ENCODE data around the gene GPNMB. TPM values are rescaled to one million over a fixed set of nuclear protein-coding genes. Genes with fewer than 3 reads are reported as not detected.
A peak's percentile ranks its signal among the peaks of the same experiment; 100 is the strongest.
"Not testable (repeated sequence)": the region's sequence is repeated elsewhere in the genome, so short reads cannot be mapped to it uniquely, and the experiment has no call there.

The GPNMB gene
- 135 and 206 TPM in 2 replicates for total RNA-seq (2014; rRNA removed)
- polyA plus RNA-seq (2012), result 154 TPM

- peak; percentile 93 for DNase-seq (ENCODE audit: low read depth)
Measured at GRCh38 chr7:23246555-23246954, at the start of gene GPNMB. Gene GPNMB, plus strand, starts transcription at chr7:23246775. Its CDS starts 83 bp downstream, at chr7:23246858.

- DNase-seq (ENCODE audit: low read depth), result not testable (repeated sequence)
Measured at GRCh38 chr7:23197745-23198144, 48.8 kb upstream of the GPNMB start.

DNA sequence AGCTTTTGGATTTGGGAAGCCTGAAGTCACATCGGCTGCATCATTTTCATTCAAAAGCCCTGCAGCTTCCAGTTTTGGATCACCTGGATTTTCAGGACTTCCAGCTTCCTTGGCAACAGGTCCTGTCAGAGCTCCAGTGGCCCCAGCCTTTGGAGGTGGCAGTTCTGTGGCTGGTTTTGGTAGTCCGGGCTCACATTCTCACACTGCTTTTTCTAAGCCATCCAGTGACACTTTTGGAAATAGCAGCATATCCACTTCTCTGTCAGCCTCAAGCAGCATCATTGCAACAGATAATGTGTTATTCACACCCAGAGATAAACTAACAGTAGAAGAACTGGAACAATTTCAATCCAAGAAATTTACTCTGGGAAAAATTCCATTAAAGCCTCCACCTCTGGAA, 46.2 kb upstream of the GPNMB start:
- no peak for DNase-seq (ENCODE audit: low read depth)

- DNase-seq (ENCODE audit: low read depth), result no peak
Measured at GRCh38 chr7:23204241-23204640, 42.3 kb upstream of the GPNMB start.

- DNase-seq (ENCODE audit: low read depth), result no peak
Measured at GRCh38 chr7:23205577-23205908, 41.0 kb upstream of the GPNMB start.

GRCh38 chr7:23205909-23206767, 40.4 kb upstream of the GPNMB start:
- DNase-seq (ENCODE audit: low read depth), result no peak

GRCh38 chr7:23207021-23207420, 39.6 kb upstream of the GPNMB start:
- no peak for DNase-seq (ENCODE audit: low read depth)

- no peak for DNase-seq (ENCODE audit: low read depth)
Measured at GRCh38 chr7:23207884-23208283, 38.7 kb upstream of the GPNMB start.

DNA sequence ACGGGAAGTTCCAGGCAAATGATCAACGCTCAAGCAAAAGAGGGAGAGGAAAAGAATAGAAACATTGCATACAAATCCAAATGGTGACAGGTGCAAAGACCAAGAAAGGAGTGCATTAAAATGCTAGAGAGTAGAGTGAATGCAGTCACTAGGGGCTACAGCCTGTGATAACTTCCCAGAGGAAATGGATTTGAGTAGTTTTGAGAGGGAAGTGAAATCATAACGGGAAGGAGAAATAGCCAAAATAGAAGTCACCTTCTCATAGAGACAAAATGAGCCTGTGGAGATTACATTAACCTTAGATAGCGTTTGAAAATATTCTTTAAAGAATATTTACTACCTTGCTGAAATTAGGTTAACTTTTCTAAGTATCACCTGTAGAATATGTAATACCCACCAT, 38.3 kb upstream of the GPNMB start:
- DNase-seq (ENCODE audit: low read depth), result no peak

- DNase-seq (ENCODE audit: low read depth), result no peak
Measured at GRCh38 chr7:23210506-23210905, 36.1 kb upstream of the GPNMB start.

GRCh38 chr7:23211589-23211988, 35.0 kb upstream of the GPNMB start:
- DNase-seq (ENCODE audit: low read depth), result no peak

- no peak for DNase-seq (ENCODE audit: low read depth)
Measured at GRCh38 chr7:23212395-23212794, 34.2 kb upstream of the GPNMB start.

DNA sequence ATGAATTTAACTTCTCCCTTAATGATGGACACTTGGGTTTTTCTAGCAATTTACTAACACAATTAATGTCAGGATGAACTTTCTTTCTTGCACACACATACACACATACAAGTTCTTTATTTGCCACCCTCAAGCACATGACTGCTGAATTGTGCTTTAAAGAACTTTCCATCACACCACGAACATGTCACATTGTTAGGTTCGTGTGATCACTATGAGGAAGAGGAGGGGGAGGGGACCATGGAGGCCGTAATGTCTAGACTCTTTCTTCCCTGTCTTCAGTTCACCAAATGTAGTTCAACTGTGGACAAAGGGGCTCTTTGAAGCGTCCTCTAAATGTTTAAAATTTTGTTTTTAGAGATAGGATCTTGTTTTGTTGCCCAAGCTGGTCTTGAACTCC, 33.7 kb upstream of the GPNMB start:
- DNase-seq (ENCODE audit: low read depth), result no peak

DNA sequence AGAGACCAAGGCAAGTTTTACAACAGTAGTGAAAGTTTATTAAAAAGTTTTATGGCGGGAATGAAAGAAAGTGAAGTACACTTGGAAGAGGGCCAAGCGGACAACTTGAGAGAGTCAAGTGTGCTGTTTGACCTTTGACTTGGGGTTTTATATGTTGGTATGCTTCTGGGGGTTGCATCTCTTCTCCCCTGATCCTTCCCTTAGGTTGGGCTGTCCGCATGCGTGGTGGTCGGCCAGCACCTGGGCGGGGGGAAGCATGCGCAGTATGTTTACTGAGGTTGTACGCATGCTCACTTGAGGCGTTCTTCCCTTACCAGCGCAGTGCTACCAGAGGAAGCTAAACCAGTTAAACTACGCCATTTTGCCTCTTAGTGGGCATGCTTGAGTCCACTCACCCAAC, 32.8 kb upstream of the GPNMB start:
- no peak for DNase-seq (ENCODE audit: low read depth)

DNA sequence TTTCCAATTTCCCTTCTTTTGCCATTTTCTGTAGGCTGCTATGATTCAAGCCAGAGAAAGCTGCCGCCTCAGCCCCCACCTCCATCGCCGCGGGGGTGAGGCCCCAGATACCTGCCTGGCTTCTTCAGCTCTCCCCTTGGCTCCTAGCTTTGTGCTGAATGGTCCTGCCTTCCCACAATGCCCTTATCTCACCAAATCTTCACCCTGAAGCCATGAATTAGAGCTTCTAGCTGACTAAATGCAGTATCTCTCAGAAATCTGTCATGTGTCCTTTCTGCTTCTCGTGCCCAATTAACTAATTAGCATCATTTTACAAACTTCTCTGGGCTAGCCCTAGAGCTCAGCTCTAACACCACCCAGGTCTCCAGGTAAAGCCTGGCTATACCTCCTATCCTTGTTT, 32.2 kb upstream of the GPNMB start:
- DNase-seq (ENCODE audit: low read depth), result no peak

DNA sequence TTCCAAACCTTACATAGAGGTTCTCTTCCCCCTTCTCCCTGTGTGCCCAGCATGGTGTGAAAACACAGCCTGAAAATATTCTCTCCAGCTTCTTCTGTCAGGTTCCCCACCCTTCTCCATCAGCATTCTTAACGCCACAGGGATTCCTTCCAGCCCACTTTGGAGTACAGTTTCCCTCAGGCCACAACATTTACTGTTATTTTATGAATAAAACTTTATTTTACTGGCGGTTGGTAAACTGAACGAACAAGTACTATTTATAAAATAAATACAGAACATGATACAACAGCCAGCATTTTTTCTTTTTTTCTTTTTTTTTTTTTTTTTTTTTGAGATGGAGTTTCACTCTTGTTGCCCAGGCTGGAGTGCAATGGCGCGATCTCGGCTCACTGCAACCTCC, 31.6 kb upstream of the GPNMB start:
- no peak for DNase-seq (ENCODE audit: low read depth)

- DNase-seq (ENCODE audit: low read depth), result no peak
Measured at GRCh38 chr7:23216021-23216420, 30.6 kb upstream of the GPNMB start.

- DNase-seq (ENCODE audit: low read depth), result no peak
Measured at GRCh38 chr7:23218196-23218595, 28.4 kb upstream of the GPNMB start.

DNA sequence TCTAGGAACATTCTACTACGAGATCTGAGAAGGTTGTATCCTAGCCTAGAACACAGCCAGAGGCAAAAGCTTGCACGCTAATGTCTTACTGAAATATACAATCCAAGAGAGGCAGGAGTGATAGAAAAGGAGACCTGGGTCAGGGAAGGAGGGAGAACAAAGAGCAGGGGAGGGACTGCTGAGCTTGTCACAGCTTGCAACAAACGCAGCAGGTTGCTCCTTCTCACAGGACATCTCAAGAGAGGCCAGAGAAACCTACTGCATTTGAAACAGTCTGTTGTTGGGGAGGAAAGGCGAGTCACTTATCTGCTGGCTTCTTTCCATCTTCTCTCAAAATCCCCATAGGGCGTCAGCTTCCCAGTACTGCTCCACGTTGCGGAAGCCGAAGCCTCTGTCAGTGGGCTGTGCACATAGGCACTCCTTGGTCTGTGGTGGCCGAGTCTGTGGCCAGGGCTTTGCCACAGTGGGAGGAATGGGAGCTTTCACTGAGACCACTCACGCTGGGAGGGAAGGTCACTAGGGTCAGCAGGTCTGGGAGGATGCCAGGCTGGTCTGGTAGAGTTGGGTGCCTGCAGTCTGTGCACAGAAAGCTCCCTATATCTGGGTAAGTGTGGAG, 25.8 kb upstream of the GPNMB start:
- no peak for DNase-seq (ENCODE audit: low read depth)

DNA sequence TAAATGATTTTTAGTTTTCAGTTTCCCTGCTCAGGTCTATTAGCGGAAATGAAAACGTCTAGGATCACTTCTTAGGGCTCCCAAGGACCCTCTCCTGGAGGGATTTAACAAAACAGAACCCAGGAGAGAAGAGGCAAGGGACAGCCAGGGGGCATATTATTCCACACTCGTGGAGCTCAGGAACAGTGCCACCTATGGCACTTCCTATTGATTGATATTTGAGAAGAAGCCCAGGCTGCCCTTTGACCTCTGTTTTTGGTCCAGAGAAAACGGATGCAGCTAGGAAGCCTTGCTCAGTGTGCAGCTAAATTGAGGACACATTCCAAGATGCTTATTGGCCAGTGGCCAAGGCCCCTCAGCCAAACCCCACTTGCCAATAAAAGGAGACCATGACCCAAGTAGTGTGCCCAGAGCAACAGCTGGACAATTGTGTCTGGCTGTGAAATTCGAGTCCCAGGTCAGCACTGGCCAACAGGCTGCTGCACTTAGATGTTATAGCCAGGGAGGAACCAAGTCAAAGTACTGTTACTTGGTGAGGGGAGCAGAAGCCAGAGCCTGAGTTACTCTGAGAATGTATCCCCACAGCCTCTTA, 24.0 kb upstream of the GPNMB start:
- no peak for DNase-seq (ENCODE audit: low read depth)

GRCh38 chr7:23224364-23224763, 22.2 kb upstream of the GPNMB start:
- DNase-seq (ENCODE audit: low read depth), result not testable (repeated sequence)

DNA sequence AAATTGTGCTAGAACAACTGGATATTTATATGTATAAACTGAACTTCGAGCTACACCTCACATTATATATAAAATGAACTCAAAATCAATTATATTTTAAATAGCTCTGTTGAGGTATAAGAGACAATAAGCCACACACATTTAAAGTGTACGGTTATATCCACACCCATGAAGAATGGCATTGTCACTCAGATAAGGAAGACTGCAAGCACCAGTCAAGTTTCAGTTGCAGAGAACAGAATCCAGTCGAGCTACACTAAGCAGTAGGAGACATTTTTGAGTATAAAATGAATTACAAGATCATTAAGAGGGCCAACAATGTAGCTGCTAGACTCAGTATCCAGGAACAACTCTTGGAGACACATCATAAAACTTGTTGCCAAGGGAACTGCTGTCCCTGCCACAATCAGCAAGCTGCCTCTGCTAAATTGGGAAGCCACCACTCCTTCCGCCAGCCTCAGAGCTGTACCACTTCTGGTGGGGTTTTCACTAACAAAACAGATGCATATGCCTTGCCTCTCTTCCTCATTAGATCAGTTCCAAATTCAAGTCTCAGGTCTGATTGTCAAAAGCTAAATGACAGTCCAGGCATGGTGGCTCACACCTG, 19.6 kb upstream of the GPNMB start:
- no peak for DNase-seq (ENCODE audit: low read depth)
